HEK293 (cell line): ENCODE measurements around the gene PRKAG2.

Experiments
- CTCF ChIP-seq: fragments of 450-650 bp; formaldehyde crosslinking; IDR thresholded peaks from 2 replicates; pipeline ENCODE4 v1.5.1; 2016; ENCODE audit warnings: missing biosample characterization, missing genetic modification characterization
- ELK4 ChIP-seq: IDR thresholded peaks from 2 replicates; pipeline ENCODE4 v1.6.1; 2011; ENCODE audit warnings: mild to moderate bottlenecking, low read depth, low read length, borderline replicate concordance
- HOXA7 ChIP-seq: sonication (generic); formaldehyde crosslinking; IDR thresholded peaks from 2 replicates; pipeline ENCODE4 v1.8.1; 2022; ENCODE audit warnings: missing genetic modification reagents, borderline replicate concordance
- KLF17 ChIP-seq: fragments of 450-650 bp; formaldehyde crosslinking; IDR thresholded peaks from 2 replicates; pipeline ENCODE4 v1.5.1; 2016; ENCODE audit warnings: missing biosample characterization, missing genetic modification characterization
- REST ChIP-seq: fragments of 450-650 bp; formaldehyde crosslinking; IDR thresholded peaks from 2 replicates; pipeline ENCODE4 v1.5.1; 2016; ENCODE audit warnings: missing biosample characterization, missing genetic modification characterization
- SCRT2 ChIP-seq: fragments of 450-650 bp; formaldehyde crosslinking; IDR thresholded peaks from 2 replicates; pipeline ENCODE4 v1.5.1; 2016; ENCODE audit warnings: missing biosample characterization, missing genetic modification characterization
- TRIM28 ChIP-seq: IDR thresholded peaks from 2 replicates; pipeline ENCODE4 v1.6.1; 2011; ENCODE audit warnings: low read length, control low read depth, borderline replicate concordance
- ZBTB7A ChIP-seq: fragments of 450-650 bp; formaldehyde crosslinking; IDR thresholded peaks from 2 replicates; pipeline ENCODE4 v1.5.1; 2016; ENCODE audit warnings: low read depth, missing biosample characterization, missing genetic modification characterization
- ZNF837 ChIP-seq: fragments of 450-650 bp; formaldehyde crosslinking; IDR thresholded peaks from 2 replicates; pipeline ENCODE4 v1.5.1; 2016; ENCODE audit warnings: missing biosample characterization, missing genetic modification characterization

- TF ChIP-seq CTCF (tag by site-specific recombination) (no peak), TRIM28 (no peak), KLF17 (tag by site-specific recombination) (no peak), ZBTB7A (tag by site-specific recombination) (no peak), HOXA7 (CRISPR knock-in tag) (no peak), REST (tag by site-specific recombination) (no peak), SCRT2 (tag by site-specific recombination) (no peak), ZNF837 (tag by site-specific recombination) (no peak), ELK4 (no peak)
Measured at GRCh38 chr7:151550656-151551286, 326.1 kb downstream of the PRKAG2 start.
